Ishikawa (cell line): ENCODE data around the gene RICTOR.

ENCODE experiments used
- EP300 ChIP-seq: IDR thresholded peaks from 2 replicates; pipeline ENCODE4 v1.6.1; 2012; ENCODE audit warnings: borderline replicate concordance
- MAX ChIP-seq: IDR thresholded peaks from 2 replicates; pipeline ENCODE4 v1.6.1; 2012
- NFIC ChIP-seq: IDR thresholded peaks from 2 replicates; pipeline ENCODE4 v1.6.1; 2012
- RAD21 ChIP-seq: IDR thresholded peaks from 2 replicates; pipeline ENCODE4 v1.6.1; 2012; ENCODE audit warnings: low read depth
- TAF1 ChIP-seq: IDR thresholded peaks from 2 replicates; pipeline ENCODE4 v1.6.1; 2012; ENCODE audit warnings: low read depth, mild to moderate bottlenecking
- YY1 ChIP-seq: IDR thresholded peaks from 2 replicates; pipeline ENCODE4 v1.6.1; 2012; ENCODE audit warnings: low read depth
- TF ChIP-seq, protein P1 (sequence below): IDR thresholded peaks from 2 replicates; pipeline ENCODE4 v1.6.1; 2012
- TF ChIP-seq, protein P2 (sequence below): IDR thresholded peaks from 2 replicates; pipeline ENCODE4 v1.6.1; 2012; ENCODE audit warnings: low read depth, mild to moderate bottlenecking

DNA sequence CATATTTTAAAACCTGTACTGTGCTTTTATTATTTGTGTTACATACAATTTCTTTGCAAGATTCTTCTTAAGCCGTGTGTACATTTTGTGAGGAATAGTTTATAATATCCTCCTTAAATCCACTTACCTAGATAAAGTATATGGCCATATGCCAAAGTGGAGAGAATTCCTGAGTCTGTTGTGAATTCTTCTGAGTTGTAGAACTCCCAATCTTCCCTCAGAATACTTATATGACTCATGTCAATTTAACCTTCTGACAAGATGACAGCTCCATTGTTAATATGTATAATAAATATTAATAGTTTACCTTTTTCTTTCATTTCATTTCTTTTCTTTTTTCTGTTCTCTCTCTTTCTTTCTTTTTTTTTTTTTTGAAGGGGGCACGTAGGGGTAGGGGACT lies 6.0 kb upstream of the RICTOR start:
- TF ChIP-seq TAF1 (no peak), NFIC (no peak), EP300 (no peak), MAX (no peak), YY1 (no peak), RAD21 (no peak)
- TF ChIP-seq, protein P1, sequence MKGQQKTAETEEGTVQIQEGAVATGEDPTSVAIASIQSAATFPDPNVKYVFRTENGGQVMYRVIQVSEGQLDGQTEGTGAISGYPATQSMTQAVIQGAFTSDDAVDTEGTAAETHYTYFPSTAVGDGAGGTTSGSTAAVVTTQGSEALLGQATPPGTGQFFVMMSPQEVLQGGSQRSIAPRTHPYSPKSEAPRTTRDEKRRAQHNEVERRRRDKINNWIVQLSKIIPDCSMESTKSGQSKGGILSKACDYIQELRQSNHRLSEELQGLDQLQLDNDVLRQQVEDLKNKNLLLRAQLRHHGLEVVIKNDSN, result no peak
- TF ChIP-seq, protein P2, sequence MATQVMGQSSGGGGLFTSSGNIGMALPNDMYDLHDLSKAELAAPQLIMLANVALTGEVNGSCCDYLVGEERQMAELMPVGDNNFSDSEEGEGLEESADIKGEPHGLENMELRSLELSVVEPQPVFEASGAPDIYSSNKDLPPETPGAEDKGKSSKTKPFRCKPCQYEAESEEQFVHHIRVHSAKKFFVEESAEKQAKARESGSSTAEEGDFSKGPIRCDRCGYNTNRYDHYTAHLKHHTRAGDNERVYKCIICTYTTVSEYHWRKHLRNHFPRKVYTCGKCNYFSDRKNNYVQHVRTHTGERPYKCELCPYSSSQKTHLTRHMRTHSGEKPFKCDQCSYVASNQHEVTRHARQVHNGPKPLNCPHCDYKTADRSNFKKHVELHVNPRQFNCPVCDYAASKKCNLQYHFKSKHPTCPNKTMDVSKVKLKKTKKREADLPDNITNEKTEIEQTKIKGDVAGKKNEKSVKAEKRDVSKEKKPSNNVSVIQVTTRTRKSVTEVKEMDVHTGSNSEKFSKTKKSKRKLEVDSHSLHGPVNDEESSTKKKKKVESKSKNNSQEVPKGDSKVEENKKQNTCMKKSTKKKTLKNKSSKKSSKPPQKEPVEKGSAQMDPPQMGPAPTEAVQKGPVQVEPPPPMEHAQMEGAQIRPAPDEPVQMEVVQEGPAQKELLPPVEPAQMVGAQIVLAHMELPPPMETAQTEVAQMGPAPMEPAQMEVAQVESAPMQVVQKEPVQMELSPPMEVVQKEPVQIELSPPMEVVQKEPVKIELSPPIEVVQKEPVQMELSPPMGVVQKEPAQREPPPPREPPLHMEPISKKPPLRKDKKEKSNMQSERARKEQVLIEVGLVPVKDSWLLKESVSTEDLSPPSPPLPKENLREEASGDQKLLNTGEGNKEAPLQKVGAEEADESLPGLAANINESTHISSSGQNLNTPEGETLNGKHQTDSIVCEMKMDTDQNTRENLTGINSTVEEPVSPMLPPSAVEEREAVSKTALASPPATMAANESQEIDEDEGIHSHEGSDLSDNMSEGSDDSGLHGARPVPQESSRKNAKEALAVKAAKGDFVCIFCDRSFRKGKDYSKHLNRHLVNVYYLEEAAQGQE, result no peak
